IMR-90 (cell line): ENCODE data around the gene TSPEAR.

ENCODE experiments used
- CTCF ChIP-seq: conservative IDR thresholded peaks from 2 replicates; pipeline ENCODE4 v1.5.1; 2012; ENCODE audit warnings: mild to moderate bottlenecking, low read depth, low read length, improper control_type of control experiment
- FOS ChIP-seq: fragments of 150-350 bp; IDR thresholded peaks from 2 replicates; pipeline ENCODE4 v1.6.1; 2016; ENCODE audit warnings: low read depth, low read length
- MXI1 ChIP-seq: IDR thresholded peaks from 2 replicates; pipeline ENCODE4 v1.6.1; 2012; ENCODE audit warnings: low read depth, mild to moderate bottlenecking, low read length, moderate library complexity, borderline replicate concordance

DNA sequence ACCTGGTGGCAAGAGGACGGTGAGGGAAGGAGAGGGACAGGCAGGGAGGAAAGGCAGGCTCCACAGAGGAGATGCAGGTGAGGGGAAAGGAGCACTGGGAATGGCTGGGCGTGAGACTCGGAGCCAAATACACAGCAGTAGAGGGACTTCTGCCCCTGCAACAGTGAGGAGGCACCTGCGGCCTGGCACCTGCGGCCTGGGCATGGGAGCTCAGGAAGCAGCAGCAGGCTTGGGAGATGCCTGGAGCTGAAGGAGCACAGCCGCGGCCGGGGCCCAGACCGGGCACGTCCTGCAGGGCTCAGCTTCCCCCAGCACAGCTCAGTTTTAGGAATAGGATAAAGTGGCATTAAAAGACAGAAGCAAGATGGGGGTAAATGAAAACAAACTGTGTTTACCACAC, 20.9 kb upstream of the TSPEAR start:
- TF ChIP-seq MXI1 (no peak), CTCF (no peak), FOS (no peak)
